Peyer's patch (tissue), 4 donors: ENCODE measurements around the gene DFFA. TPM values are rescaled to one million over a fixed set of nuclear protein-coding genes. Genes with fewer than 3 reads are reported as not detected.

Experiments
- DNase-seq, 3 donors: peaks; one replicate each; pipeline ENCODE4 v3.0.0-alpha.2; 2017 to 2019
- H3K27ac ChIP-seq, 4 donors: fragments of 200-600 bp; sonication (generic); one replicate each; pipeline ENCODE4 v1.5.1; 2016 to 2019
- H3K27me3 ChIP-seq, 2 donors: fragments of 200-600 bp; sonication (generic); one replicate each; pipeline ENCODE4 v1.5.1; 2019
- H3K36me3 ChIP-seq, 3 donors: fragments of 200-600 bp; sonication (generic); one replicate each; pipeline ENCODE4 v1.5.1; 2016 to 2019
- H3K4me1 ChIP-seq, 4 donors: fragments of 200-600 bp; sonication (generic); one replicate each; pipeline ENCODE4 v1.5.1; 2016 to 2019
- H3K4me3 ChIP-seq, 4 donors: fragments of 200-600 bp; sonication (generic); 1 replicate in 3 of 4; 2 replicates in 1 of 4; pipeline ENCODE4 v1.5.1; 2016 to 2019; ENCODE audit warnings: mild to moderate bottlenecking in 1 of 4
- H3K9me3 ChIP-seq, 4 donors: fragments of 200-600 bp; sonication (generic); one replicate each; pipeline ENCODE4 v1.5.1; 2016 to 2019; ENCODE audit warnings: mild to moderate bottlenecking in 1 of 4
- POLR2A ChIP-seq, 2 donors: fragments of 450-650 bp; IDR thresholded peaks; one replicate each; pipeline ENCODE4 v1.5.1; 2017; ENCODE audit warnings: antibody characterized with exemption in 2 of 2, mild to moderate bottlenecking in 2 of 2, moderate library complexity in 2 of 2
- total RNA-seq, 4 donors: library from RNA; depleted of rRNA; stranded (reverse); fragments of >200 nt; gene quantifications; one replicate each; pipeline ENCODE4 v1.1.0, GENCODE V29; 2016
- TF ChIP-seq, protein P1 (sequence below), 6 experiments: fragments of 450-650 bp in 4 of 6; fragments of 200-600 bp in 2 of 6; sonication (generic) in 1 of 6; IDR thresholded peaks; one replicate each; pipeline ENCODE4 v1.5.1; 2017 to 2019; ENCODE audit warnings: antibody characterized with exemption in 6 of 6, mild to moderate bottlenecking in 3 of 6, moderate library complexity in 1 of 6

Gene DFFA
- total RNA-seq, 4 donors from 2014 or later = 13.1 to 25.0 (median 21.9) TPM

DNA sequence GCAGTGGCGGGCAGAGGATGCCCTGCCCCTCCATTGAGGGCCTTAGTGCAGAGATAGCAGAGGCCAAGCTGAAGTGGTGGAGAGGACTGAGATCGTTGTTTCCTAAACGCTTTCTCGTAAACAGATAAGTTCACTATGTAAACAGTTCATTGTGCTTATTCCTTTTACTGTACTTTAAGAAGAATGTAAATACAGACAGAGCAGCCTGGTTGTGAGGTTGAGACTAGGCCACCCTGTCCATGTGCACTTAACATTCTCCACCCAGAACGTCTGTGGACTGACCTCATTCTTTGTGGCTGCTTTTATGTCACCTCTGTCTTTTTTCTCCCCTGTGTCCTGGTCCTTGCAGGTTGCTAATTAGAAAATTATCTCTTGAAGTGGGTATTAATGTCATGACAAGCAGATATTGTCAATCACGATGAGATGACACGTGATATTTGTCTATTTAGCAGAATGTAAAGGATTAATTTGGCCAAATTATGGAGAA lies 33.6 kb downstream of the DFFA start:
- no peak for TF ChIP-seq POLR2A (IDR thresholded peaks at IDR 0.05)
- TF ChIP-seq, protein P1, sequence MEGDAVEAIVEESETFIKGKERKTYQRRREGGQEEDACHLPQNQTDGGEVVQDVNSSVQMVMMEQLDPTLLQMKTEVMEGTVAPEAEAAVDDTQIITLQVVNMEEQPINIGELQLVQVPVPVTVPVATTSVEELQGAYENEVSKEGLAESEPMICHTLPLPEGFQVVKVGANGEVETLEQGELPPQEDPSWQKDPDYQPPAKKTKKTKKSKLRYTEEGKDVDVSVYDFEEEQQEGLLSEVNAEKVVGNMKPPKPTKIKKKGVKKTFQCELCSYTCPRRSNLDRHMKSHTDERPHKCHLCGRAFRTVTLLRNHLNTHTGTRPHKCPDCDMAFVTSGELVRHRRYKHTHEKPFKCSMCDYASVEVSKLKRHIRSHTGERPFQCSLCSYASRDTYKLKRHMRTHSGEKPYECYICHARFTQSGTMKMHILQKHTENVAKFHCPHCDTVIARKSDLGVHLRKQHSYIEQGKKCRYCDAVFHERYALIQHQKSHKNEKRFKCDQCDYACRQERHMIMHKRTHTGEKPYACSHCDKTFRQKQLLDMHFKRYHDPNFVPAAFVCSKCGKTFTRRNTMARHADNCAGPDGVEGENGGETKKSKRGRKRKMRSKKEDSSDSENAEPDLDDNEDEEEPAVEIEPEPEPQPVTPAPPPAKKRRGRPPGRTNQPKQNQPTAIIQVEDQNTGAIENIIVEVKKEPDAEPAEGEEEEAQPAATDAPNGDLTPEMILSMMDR (IDR thresholded peaks at IDR 0.05) = no peak
- no peak for DNase-seq
- Histone ChIP-seq H3K4me3 (no peak overlapping the region), H3K4me1 (no peaks in the 10 kb centered on the region), H3K27ac (no peak overlapping the region), H3K36me3 (no peaks in the 10 kb centered on the region), H3K27me3 (no peaks in the 10 kb centered on the region), H3K9me3 (no peaks in the 10 kb centered on the region)

GRCh38 chr1:10437052-10437451 lies 35.3 kb downstream of the DFFA start:
- Histone ChIP-seq H3K9me3 (no peaks in the 10 kb centered on the region), H3K27ac (no peak overlapping the region), H3K4me1 (peaks cover 0 to 1% (median 0%) of the 10 kb centered on the region in 4 donors), H3K4me3 (no peak overlapping the region), H3K36me3 (no peaks in the 10 kb centered on the region), H3K27me3 (no peaks in the 10 kb centered on the region)
- DNase-seq = no peak
- TF ChIP-seq, protein P1 (IDR thresholded peaks at IDR 0.05) = no peak
- no peak for TF ChIP-seq POLR2A (IDR thresholded peaks at IDR 0.05)

DNA sequence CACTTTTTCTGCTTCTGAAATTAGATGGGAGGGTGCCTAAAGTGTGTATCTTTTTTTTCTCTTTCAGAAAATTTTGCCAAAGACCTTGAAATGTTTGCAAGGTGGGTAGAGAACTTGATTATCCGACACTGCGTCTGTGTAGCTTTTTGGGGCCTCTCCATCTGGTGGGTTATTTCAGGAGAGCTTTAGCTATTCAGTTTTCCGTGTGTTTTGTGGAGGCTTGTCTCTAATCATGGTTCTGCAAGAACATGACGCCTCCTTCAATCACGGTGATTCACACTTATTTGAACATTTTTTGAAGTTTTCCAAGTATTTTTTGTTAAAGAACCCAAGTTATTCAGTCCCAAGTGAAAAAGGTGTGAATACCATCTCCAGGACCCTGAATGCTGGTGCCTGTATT lies 37.7 kb downstream of the DFFA start:
- no peak for DNase-seq
- TF ChIP-seq, protein P1 (IDR thresholded peaks at IDR 0.05) = no peak
- no peak for TF ChIP-seq POLR2A (IDR thresholded peaks at IDR 0.05)
- Histone ChIP-seq H3K4me3 (no peak overlapping the region), H3K36me3 (no peaks in the 10 kb centered on the region), H3K27ac (no peak overlapping the region), H3K27me3 (no peaks in the 10 kb centered on the region), H3K9me3 (no peaks in the 10 kb centered on the region), H3K4me1 (peaks cover 0 to 16% (median 8%) of the 10 kb centered on the region in 4 donors)

- Histone ChIP-seq H3K9me3 (no peaks in the 10 kb centered on the region), H3K4me1 (peaks cover 0 to 18% (median 9%) of the 10 kb centered on the region in 4 donors), H3K27me3 (no peaks in the 10 kb centered on the region), H3K36me3 (no peaks in the 10 kb centered on the region), H3K27ac (no peak overlapping the region), H3K4me3 (no peak overlapping the region)
- DNase-seq = no peak
- TF ChIP-seq, protein P1 (IDR thresholded peaks at IDR 0.05) = no peak
- no peak for TF ChIP-seq POLR2A (IDR thresholded peaks at IDR 0.05)
Measured at GRCh38 chr1:10433790-10434189, 38.5 kb downstream of the DFFA start.

DNA sequence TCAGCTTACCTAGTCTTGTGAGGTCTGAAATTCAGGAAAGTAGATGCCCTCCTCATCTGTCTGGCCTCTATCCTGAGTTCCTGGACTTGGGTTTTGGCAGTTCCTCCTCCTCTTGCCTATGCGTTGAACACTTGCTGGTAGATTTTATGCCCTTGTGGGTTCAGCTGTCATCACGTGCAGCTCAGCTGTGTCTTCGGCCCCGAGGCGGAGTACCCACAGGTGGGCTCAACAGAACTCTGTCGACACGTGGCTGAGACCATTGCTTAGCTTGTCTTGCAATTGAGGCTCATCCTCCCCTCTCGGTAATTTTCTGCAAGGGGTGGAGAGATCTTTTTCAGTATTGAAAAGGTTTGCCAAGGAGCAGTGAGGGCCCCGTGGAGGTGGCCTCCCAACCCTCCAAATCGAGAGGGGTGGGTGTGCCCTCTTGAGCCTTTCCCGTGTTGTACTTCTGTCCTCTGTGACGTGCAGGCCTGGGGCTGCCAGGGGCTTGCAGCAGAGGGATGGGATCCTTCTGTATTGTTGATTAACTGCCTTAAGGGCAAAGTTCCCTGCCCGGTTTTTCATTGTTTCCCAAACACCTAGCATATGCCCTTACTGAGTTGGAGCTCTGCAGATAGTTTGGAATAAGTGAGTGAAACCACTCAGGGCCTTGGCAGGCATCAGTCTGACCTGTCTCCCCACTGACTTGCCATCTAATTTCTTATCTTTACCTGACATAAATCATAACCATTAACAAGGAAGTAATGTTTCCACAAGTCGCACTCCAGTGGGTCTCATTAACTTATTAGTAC lies 39.2 kb downstream of the DFFA start:
- Histone ChIP-seq H3K36me3 (no peaks in the 10 kb centered on the region), H3K9me3 (no peaks in the 10 kb centered on the region), H3K27me3 (no peaks in the 10 kb centered on the region), H3K27ac (no peak overlapping the region), H3K4me3 (no peak overlapping the region), H3K4me1 (peaks cover 0 to 18% (median 9%) of the 10 kb centered on the region in 4 donors)
- no peak for DNase-seq
- TF ChIP-seq POLR2A (IDR thresholded peaks at IDR 0.05) = no peak
- TF ChIP-seq, protein P1 (IDR thresholded peaks at IDR 0.05) = no peak
